ENCODE measurements around the gene CAMKMT. TPM values are rescaled to one million over a fixed set of nuclear protein-coding genes. Genes with fewer than 3 reads are reported as not detected.

CAMKMT gene
- total RNA-seq, 4 donors from 2014 or later: 4.5 to 57.9 (median 15.4) TPM

- in situ Hi-C loops (cut with MboI; ENCODE audit: low pct_ligation_motif_present in 1 of 4, low pct_unique_long_range_greater_than_20kb in 1 of 4, low sequenced_read_pairs in 3 of 4): no loop called here
- no peaks in the 10 kb centered on the region for H3K36me3 ChIP-seq
- 94% methylated on average over 2 of the region's 2 CpGs; no CpG with 5 or more reads in 1 of the 2 donors for WGBS, 2 donors (ENCODE audit: low coverage in 1 of 2)
- H3K27me3 ChIP-seq: no peaks in the 10 kb centered on the region
- DNase-seq: no peak
- TF ChIP-seq EP300 (IDR thresholded peaks at IDR 0.05; ENCODE audit: low read depth) (no peak), POLR2AphosphoS5 (IDR thresholded peaks at IDR 0.05) (no peak), CTCF (IDR thresholded peaks at IDR 0.05) (no peak), POLR2A (IDR thresholded peaks at IDR 0.05) (no peak)
- H3K4me3 ChIP-seq: no peak overlapping the region
- H3K4me1 ChIP-seq: no peaks in the 10 kb centered on the region
- H3K9me3 ChIP-seq: no peaks in the 10 kb centered on the region
- intact Hi-C loops (cut with DNase I; ENCODE audit: low total_unique reads): no loop called here
- H3K27ac ChIP-seq: no peak overlapping the region
Measured at GRCh38 chr2:44614940-44615339, 253.2 kb downstream of the CAMKMT start.

GRCh38 chr2:44615950-44616518, 254.3 kb downstream of the CAMKMT start:
- Histone ChIP-seq H3K9me3 (no peaks in the 10 kb centered on the region), H3K27me3 (no peaks in the 10 kb centered on the region), H3K4me1 (no peaks in the 10 kb centered on the region), H3K27ac (no peak overlapping the region), H3K36me3 (no peaks in the 10 kb centered on the region), H3K4me3 (no peak overlapping the region)
- DNase-seq: no peak
- no peak for TF ChIP-seq CTCF (IDR thresholded peaks at IDR 0.05)
- no peak for TF ChIP-seq POLR2AphosphoS5 (IDR thresholded peaks at IDR 0.05)
- intact Hi-C loops (cut with DNase I; ENCODE audit: low total_unique reads): no loop called here
- in situ Hi-C loops (cut with MboI; ENCODE audit: low pct_ligation_motif_present in 1 of 4, low pct_unique_long_range_greater_than_20kb in 1 of 4, low sequenced_read_pairs in 3 of 4): no loop called here
- WGBS, 2 donors (ENCODE audit: low coverage in 1 of 2): 59 to 85% methylated on average over 2 to 4 of the region's 4 CpGs

GRCh38 chr2:44616667-44617155, 255.0 kb downstream of the CAMKMT start:
- in situ Hi-C loops (cut with MboI; ENCODE audit: low pct_ligation_motif_present in 1 of 4, low pct_unique_long_range_greater_than_20kb in 1 of 4, low sequenced_read_pairs in 3 of 4) (no loop called here), intact Hi-C loops (cut with DNase I; ENCODE audit: low total_unique reads) (no loop called here)
- no peaks in the 10 kb centered on the region for H3K27me3 ChIP-seq
- no peak for TF ChIP-seq POLR2AphosphoS5 (IDR thresholded peaks at IDR 0.05)
- TF ChIP-seq EP300 (IDR thresholded peaks at IDR 0.05; ENCODE audit: low read depth): no peak
- no peak for TF ChIP-seq POLR2A (IDR thresholded peaks at IDR 0.05)
- no peak for TF ChIP-seq CTCF (IDR thresholded peaks at IDR 0.05)
- H3K9me3 ChIP-seq: no peaks in the 10 kb centered on the region
- WGBS, 2 donors (ENCODE audit: low coverage in 1 of 2): 52 to 66% methylated on average over 3 of the region's 3 CpGs
- H3K36me3 ChIP-seq: no peaks in the 10 kb centered on the region
- no peak overlapping the region for H3K4me3 ChIP-seq
- H3K4me1 ChIP-seq: no peaks in the 10 kb centered on the region
- no peak overlapping the region for H3K27ac ChIP-seq
- DNase-seq: no peak

GRCh38 chr2:44618251-44619023, 256.7 kb downstream of the CAMKMT start:
- no peak overlapping the region for H3K27ac ChIP-seq
- TF ChIP-seq EP300 (IDR thresholded peaks at IDR 0.05; ENCODE audit: low read depth): no peak
- no peak for TF ChIP-seq POLR2AphosphoS5 (IDR thresholded peaks at IDR 0.05)
- no peak for TF ChIP-seq CTCF (IDR thresholded peaks at IDR 0.05)
- TF ChIP-seq POLR2A (IDR thresholded peaks at IDR 0.05): no peak
- DNase-seq: no peak
- H3K9me3 ChIP-seq: no peaks in the 10 kb centered on the region
- intact Hi-C loops (cut with DNase I; ENCODE audit: low total_unique reads) (no loop called here), in situ Hi-C loops (cut with MboI; ENCODE audit: low pct_ligation_motif_present in 1 of 4, low pct_unique_long_range_greater_than_20kb in 1 of 4, low sequenced_read_pairs in 3 of 4) (no loop called here)
- no peaks in the 10 kb centered on the region for H3K27me3 ChIP-seq
- no peak overlapping the region for H3K4me3 ChIP-seq
- 65 to 87% methylated on average over 2 to 5 of the region's 5 CpGs for WGBS, 2 donors (ENCODE audit: low coverage in 1 of 2)
- H3K4me1 ChIP-seq: no peaks in the 10 kb centered on the region
- no peaks in the 10 kb centered on the region for H3K36me3 ChIP-seq

Data from transverse colon (tissue), 4 donors.